Coronary artery (tissue), 2 donors: ENCODE results near the gene RAD50.

Source experiments
- DNase-seq: peaks from one replicate; pipeline ENCODE4 v3.0.0-alpha.2; 2017; ENCODE audit warnings: low spot score
- H3K27ac ChIP-seq, 2 donors: fragments of 200-600 bp; sonication (generic); one replicate each; pipeline ENCODE4 v1.5.1; 2016 to 2019
- H3K4me3 ChIP-seq: fragments of 200-600 bp; sonication (generic); 2 replicates; pipeline ENCODE4 v1.5.1; 2016; ENCODE audit warnings: mild to moderate bottlenecking, moderate library complexity
- CTCF ChIP-seq: fragments of 200-600 bp; sonication (generic); IDR thresholded peaks from one replicate; pipeline ENCODE4 v1.5.1; 2019; ENCODE audit warnings: antibody characterized with exemption

RAD50 gene

GRCh38 chr5:132528021-132528420, 28.8 kb upstream of the RAD50 start:
- Histone ChIP-seq H3K27ac (no peak overlapping the region), H3K4me3 (no peak overlapping the region)
- TF ChIP-seq CTCF = no peak

GRCh38 chr5:132528866-132529634, 27.7 kb upstream of the RAD50 start:
- no peak for DNase-seq
- TF ChIP-seq CTCF = no peak
- H3K27ac ChIP-seq = no peak overlapping the region
- H3K4me3 ChIP-seq = no peak overlapping the region

More at GRCh38 chr5:132528021-132528420, 28.8 kb upstream of the RAD50 start:
- DNase-seq = no peak

GRCh38 chr5:132530946-132531345, 25.8 kb upstream of the RAD50 start:
- Histone ChIP-seq H3K27ac (no peak overlapping the region), H3K4me3 (no peak overlapping the region)
- no peak for DNase-seq
- TF ChIP-seq CTCF = no peak

- TF ChIP-seq CTCF = no peak
- Histone ChIP-seq H3K4me3 (no peak overlapping the region), H3K27ac (no peak overlapping the region)
- DNase-seq = no peak
These were observed 17.1 kb upstream of the RAD50 start for GRCh38 chr5:132539716-132540115.

GRCh38 chr5:132540149-132540548, 16.6 kb upstream of the RAD50 start:
- TF ChIP-seq CTCF = no peak
- no peak for DNase-seq
- Histone ChIP-seq H3K4me3 (no peak overlapping the region), H3K27ac (no peak overlapping the region)

GRCh38 chr5:132540764-132541163, 16.0 kb upstream of the RAD50 start:
- no peak for TF ChIP-seq CTCF
- H3K27ac ChIP-seq = no peak overlapping the region
- DNase-seq = no peak
- H3K4me3 ChIP-seq = no peak overlapping the region

- DNase-seq = no peak
- Histone ChIP-seq H3K27ac (no peak within 1 kb of the TSS), H3K4me3 (no peak within 1 kb of the TSS)
- TF ChIP-seq CTCF = no peak
These were observed 13.1 kb upstream of the RAD50 start, which contains the start of gene IL5 for GRCh38 chr5:132543472-132544201. TSS of gene IL5 (minus strand) at chr5:132543522. CDS start at chr5:132543478, 44 bp downstream.
